Psoas muscle (tissue), 8 donors: ENCODE data around the gene PGS1. TPM values are rescaled to one million over a fixed set of nuclear protein-coding genes. Genes with fewer than 3 reads are reported as not detected.

Experiments used
- ATAC-seq, 4 donors: fragments of 200-7000 bp; cut with Tn5 transposase; one replicate each; pipeline ENCODE4 v1.9.1; 2020; ENCODE audit warnings: moderate library complexity in 3 of 4, mild to moderate bottlenecking in 2 of 4
- DNase-seq, 2 donors: peaks; one replicate each; pipeline ENCODE4 v3.0.0-alpha.2; 2020
- H3K27ac ChIP-seq: fragments of 200-600 bp; one replicate; pipeline ENCODE4 v1.8.0; 2022
- H3K27me3 ChIP-seq, 3 donors: fragments of 200-600 bp in 1 of 3; one replicate each; pipeline versions ENCODE4 v1.6.1 to v1.8.0; 2013 to 2022; ENCODE audit warnings: low read length in 2 of 3, mild to moderate bottlenecking in 2 of 3, moderate library complexity in 1 of 3; ENCODE audit not compliant: insufficient read depth in 3 of 3
- H3K36me3 ChIP-seq, 2 donors: fragments of 200-600 bp in 1 of 2; one replicate each; pipeline versions ENCODE4 v1.6.1 to v1.8.0; 2013 to 2022; ENCODE audit warnings: low read depth in 1 of 2, mild to moderate bottlenecking in 1 of 2, moderate library complexity in 1 of 2; ENCODE audit not compliant: insufficient read depth in 1 of 2
- H3K4me1 ChIP-seq: fragments of 200-600 bp; one replicate; pipeline ENCODE4 v1.8.0; 2022
- H3K4me3 ChIP-seq: fragments of 200-600 bp; one replicate; pipeline ENCODE4 v1.8.0; 2022; ENCODE audit warnings: mild to moderate bottlenecking
- H3K9me3 ChIP-seq: fragments of 200-600 bp; one replicate; pipeline ENCODE4 v1.8.0; 2022
- CTCF ChIP-seq: fragments of 200-600 bp; IDR thresholded peaks from one replicate; pipeline ENCODE4 v1.8.0; 2022; ENCODE audit warnings: antibody characterized with exemption
- WGBS, 3 donors: extraction: QIAGEN DNeasy Blood & Tissue Kit; methylation state at CpG; one replicate each; pipeline versions ENCODE4 v1.1.6 to v1.1.7; 2013; 5-methylcytosine and 5-hydroxymethylcytosine counted together
- intact Hi-C, 2 donors: fragments of 100-400 bp; cut with DNase I; formaldehyde crosslinking; loops; one replicate each; pipeline versions ENCODE4 v1.11.0 to v1.14.2; 2022
- polyA plus RNA-seq, 3 donors: library from polyadenylated mRNA; stranded (reverse); fragments of 200-250 nt; gene quantifications; one replicate each; pipeline ENCODE4 v1.2.3, GENCODE V29; 2013
- total RNA-seq, 4 donors: library from RNA; stranded (reverse); fragmentation: NEBNext Ultra II Directional in 2 of 4; extraction: Animal tissue kit (Norgen Biotek cat#: 25700) in 2 of 4; gene quantifications; one replicate each; pipeline versions ENCODE4 v1.2.1 to v1.2.4, GENCODE V29; 2021 to 2023
- donor health status: healthy with polysubstance abuse.
- donor health status: DM: no; HTN: no; CAD: no; lungs with moderate emphysema.
- donor health status: Bipolar disorder and iron deficiency.
- donor health status: healthy.
- donor health status: DM: yes; HTN: yes; CAD: no.
- donor health status: DM: no; HTN: no; CAD: no.
- donor health status: DM: no; HTN: no; CAD: no.
- donor health status: DM: yes; HTN: yes; CAD: no.

The PGS1 gene
- total and polyA plus RNA-seq, 7 donors = 10.2 to 24.2 (median 16.3) TPM

- intact Hi-C loops = no loop called here
- Histone ChIP-seq H3K27ac (no peak overlapping the region), H3K4me1 (no peaks in the 10 kb centered on the region), H3K27me3 (no peaks in the 10 kb centered on the region), H3K9me3 (no peaks in the 10 kb centered on the region), H3K4me3 (no peak overlapping the region), H3K36me3 (no peaks in the 10 kb centered on the region)
- no peak for DNase-seq
- ATAC-seq = peak; percentile 25 to 41 (median 32)
- no peak for TF ChIP-seq CTCF
- WGBS, 3 donors = 46 to 52% (median 47%) methylated on average over 16 to 18 of the region's 18 CpGs
These were observed 12.2 kb upstream of the PGS1 start for GRCh38 chr17:78366109-78366848.

DNA sequence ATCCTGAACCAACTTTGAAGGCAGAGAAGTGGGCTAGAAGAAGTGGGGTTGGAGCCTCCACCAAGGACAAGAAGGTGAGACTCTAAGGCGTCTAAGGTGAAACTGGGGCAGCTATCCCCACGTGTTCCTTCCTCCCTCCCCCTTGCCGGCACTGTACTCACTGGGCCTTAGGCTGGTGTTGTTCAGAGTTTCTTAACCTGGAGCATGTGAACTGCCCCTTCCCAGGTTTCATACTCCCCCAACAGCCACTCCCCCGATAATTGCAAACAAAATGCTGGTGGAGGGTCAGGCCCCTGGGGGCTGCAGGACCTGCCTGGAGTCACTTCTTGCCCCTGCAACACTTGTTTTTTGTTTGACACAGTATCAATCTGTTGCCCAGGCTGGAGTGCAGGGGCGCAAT lies 11.3 kb upstream of the PGS1 start:
- TF ChIP-seq CTCF = no peak
- WGBS, 3 donors = 84 to 92% (median 85%) methylated on average over 5 of the region's 5 CpGs
- ATAC-seq (no peak), DNase-seq (no peak)
- Histone ChIP-seq H3K9me3 (no peaks in the 10 kb centered on the region), H3K4me1 (no peaks in the 10 kb centered on the region), H3K36me3 (no peaks in the 10 kb centered on the region), H3K27ac (no peak overlapping the region), H3K4me3 (no peak overlapping the region), H3K27me3 (no peaks in the 10 kb centered on the region)
- intact Hi-C loops = no loop called here

GRCh38 chr17:78368348-78368747 lies 10.1 kb upstream of the PGS1 start:
- DNase-seq (no peak), ATAC-seq (no peak)
- H3K27ac ChIP-seq = no peak overlapping the region
- WGBS, 3 donors = 67 to 70% (median 67%) methylated on average over 6 of the region's 6 CpGs
- no peak for TF ChIP-seq CTCF
- no peaks in the 10 kb centered on the region for H3K4me1 ChIP-seq
- intact Hi-C loops = no loop called here
- no peaks in the 10 kb centered on the region for H3K36me3 ChIP-seq
- H3K9me3 ChIP-seq = no peaks in the 10 kb centered on the region
- H3K4me3 ChIP-seq = no peak overlapping the region
- no peaks in the 10 kb centered on the region for H3K27me3 ChIP-seq

DNA sequence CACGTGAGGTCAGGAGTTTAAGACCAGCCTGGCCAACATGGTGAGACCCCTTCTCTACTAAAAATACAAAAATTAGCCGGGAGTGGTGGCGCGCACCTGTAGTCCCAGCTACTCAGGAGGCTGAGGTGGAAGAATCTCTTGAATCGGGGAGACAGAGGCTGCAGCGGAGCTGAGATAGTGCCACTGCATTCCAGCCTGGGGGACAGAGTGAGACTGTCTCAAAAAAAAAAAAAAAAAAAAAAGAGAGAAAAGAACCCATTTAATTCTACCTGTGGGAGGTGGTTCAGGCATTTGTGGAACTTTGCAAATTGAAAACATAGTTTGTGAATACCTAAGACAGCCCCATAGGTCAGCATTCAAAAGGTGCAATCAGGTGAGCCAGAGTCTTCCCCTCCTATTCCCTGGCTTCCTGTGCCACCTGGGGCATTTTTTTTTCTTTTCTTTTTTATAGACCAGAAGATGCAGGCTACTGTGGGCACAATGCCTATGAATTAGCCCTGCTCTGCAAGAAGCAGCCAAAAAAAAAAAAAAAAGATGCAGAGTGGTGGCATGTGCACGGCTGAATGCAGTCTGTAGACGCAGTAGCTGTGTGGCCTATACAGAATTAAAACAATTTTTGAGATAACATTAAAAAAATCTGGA lies 9.5 kb upstream of the PGS1 start:
- ATAC-seq (no peak), DNase-seq (peak in 1 of 2 donors; percentile 12)
- no peaks in the 10 kb centered on the region for H3K36me3 ChIP-seq
- WGBS, 3 donors = 94% methylated on average over 8 of the region's 8 CpGs
- H3K4me1 ChIP-seq = no peaks in the 10 kb centered on the region
- no peaks in the 10 kb centered on the region for H3K27me3 ChIP-seq
- H3K4me3 ChIP-seq = no peak overlapping the region
- no peak overlapping the region for H3K27ac ChIP-seq
- intact Hi-C loops = no loop called here
- no peaks in the 10 kb centered on the region for H3K9me3 ChIP-seq
- TF ChIP-seq CTCF = no peak
